ENCODE results near the gene ZNF652.

ZNF652 gene

GRCh38 chr17:49258394-49258793, 103.7 kb downstream of the ZNF652 start:
- no peak for DNase-seq

- DNase-seq, result no peak
Measured at GRCh38 chr17:49255125-49255524, 106.9 kb downstream of the ZNF652 start.

DNA sequence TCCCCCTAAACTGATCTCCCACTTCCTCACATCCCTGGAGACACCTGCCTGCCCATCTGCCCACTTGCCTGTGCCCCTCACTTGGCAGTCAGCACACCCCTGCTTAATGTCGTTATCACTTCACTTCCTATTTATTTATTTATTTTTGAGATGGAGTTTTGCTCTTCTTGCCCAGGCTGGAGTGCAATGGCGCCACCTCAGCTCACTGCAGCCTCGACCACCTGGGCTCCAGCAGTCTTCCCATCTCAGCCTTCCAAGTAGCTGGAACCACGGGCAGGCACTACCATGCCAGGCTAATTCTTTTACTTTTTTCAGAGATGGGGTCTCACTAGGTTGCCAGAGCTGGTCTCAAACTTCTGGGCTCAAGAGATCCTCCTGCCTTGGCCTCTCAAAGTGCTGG, 108.0 kb downstream of the ZNF652 start:
- DNase-seq, result no peak

- DNase-seq, result no peak
Measured at GRCh38 chr17:49252148-49252695, 109.8 kb downstream of the ZNF652 start.

DNA sequence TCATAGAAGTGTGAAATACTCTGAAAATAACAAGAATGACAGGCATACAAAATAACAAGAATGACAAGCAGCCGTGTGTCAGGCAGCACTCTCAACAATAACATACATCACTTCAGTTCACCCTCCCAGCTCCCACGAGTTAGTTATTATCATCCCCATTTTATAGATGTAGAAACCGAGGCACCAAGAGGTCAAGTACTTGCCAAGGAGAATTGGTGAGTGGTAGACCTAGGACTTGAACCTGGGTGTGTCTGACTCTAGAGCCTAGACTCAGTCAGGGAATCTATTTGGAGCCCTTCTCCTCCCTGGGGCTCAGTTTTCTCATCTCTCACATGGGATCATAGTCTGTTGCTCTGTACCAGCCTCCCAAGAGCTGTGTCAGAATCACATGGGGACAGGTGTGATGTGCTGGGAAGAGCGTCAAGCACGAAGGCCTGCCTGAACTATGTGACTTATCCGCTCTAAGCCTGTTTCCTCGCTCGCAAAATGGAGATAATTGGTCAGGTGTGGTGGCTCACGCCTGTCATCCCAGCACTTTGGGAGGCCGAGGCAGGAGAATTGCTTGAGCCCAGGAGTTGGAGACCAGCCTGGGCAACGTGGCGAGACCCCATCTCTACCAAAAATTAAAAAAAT, 112.0 kb downstream of the ZNF652 start:
- DNase-seq, result no peak

GRCh38 chr17:49249292-49249794, 112.7 kb downstream of the ZNF652 start:
- no peak for DNase-seq

GRCh38 chr17:49247944-49248343, 114.1 kb downstream of the ZNF652 start:
- DNase-seq, result no peak

GRCh38 chr17:49244839-49245238, 117.2 kb downstream of the ZNF652 start:
- DNase-seq, result no peak
